OCI-LY3 (cell line): ENCODE results near the gene ARHGEF28.

ENCODE experiments used
- CTCF ChIP-seq: fragments of 200-600, 300-600 bp; sonication (generic); IDR thresholded peaks from 2 replicates; pipeline ENCODE4 v1.5.1; 2014; ENCODE audit warnings: antibody characterized with exemption, low read length, low read depth
- EZH2phosphoT487 ChIP-seq: fragments of 200-600 bp; shearing (Covaris generic); IDR thresholded peaks from 2 replicates; pipeline ENCODE4 v1.6.1; 2018; ENCODE audit warnings: antibody characterized with exemption, mixed run types, low read depth

- no peak for TF ChIP-seq CTCF
- no peak for TF ChIP-seq EZH2phosphoT487
Observed at GRCh38 chr5:73702534-73702933, 76.5 kb downstream of the ARHGEF28 start.
